ENCODE results near the gene MUCL3.

DNA sequence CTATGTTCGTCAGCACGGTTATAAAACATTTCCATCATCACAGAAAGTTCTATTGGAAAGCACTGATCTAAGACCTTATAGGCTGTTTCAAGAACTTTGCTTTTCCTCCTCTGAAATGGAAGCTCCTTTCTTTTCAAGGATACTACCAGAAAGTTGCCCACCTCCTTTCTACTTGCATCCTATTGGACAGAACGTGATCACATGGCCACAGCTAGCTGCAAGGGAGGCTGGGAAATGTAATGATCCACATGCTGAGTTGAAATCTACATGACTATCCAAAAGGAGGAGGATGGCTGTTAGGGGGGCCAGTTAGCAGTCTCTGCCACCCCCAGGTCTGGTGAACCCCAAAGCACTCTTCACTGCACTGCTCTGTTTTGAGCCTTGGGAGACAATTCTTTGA, 12.1 kb upstream of the MUCL3 start:
- TF ChIP-seq, protein P1, sequence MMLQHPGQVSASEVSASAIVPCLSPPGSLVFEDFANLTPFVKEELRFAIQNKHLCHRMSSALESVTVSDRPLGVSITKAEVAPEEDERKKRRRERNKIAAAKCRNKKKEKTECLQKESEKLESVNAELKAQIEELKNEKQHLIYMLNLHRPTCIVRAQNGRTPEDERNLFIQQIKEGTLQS (IDR thresholded peaks at IDR 0.05; ENCODE audit: borderline replicate concordance, extremely low read depth, low read depth, low read length), result no peak
- no peak for TF ChIP-seq MXI1 (IDR thresholded peaks at IDR 0.05; ENCODE audit: low read depth, low read length)
- TF ChIP-seq, protein P2, sequence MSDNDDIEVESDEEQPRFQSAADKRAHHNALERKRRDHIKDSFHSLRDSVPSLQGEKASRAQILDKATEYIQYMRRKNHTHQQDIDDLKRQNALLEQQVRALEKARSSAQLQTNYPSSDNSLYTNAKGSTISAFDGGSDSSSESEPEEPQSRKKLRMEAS (IDR thresholded peaks at IDR 0.05; ENCODE audit: low read depth, low read length), result no peak
- no peak for TF ChIP-seq EP300 (IDR thresholded peaks at IDR 0.05; ENCODE audit: borderline replicate concordance in 1 of 2, control insufficient read depth in 1 of 2, low read depth in 2 of 2, low read length in 2 of 2)
- TF ChIP-seq CHD4 (IDR thresholded peaks at IDR 0.05), result no peak
- TF ChIP-seq, protein P3, sequence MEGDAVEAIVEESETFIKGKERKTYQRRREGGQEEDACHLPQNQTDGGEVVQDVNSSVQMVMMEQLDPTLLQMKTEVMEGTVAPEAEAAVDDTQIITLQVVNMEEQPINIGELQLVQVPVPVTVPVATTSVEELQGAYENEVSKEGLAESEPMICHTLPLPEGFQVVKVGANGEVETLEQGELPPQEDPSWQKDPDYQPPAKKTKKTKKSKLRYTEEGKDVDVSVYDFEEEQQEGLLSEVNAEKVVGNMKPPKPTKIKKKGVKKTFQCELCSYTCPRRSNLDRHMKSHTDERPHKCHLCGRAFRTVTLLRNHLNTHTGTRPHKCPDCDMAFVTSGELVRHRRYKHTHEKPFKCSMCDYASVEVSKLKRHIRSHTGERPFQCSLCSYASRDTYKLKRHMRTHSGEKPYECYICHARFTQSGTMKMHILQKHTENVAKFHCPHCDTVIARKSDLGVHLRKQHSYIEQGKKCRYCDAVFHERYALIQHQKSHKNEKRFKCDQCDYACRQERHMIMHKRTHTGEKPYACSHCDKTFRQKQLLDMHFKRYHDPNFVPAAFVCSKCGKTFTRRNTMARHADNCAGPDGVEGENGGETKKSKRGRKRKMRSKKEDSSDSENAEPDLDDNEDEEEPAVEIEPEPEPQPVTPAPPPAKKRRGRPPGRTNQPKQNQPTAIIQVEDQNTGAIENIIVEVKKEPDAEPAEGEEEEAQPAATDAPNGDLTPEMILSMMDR (IDR thresholded peaks at IDR 0.05 in 2 of 3, conservative IDR thresholded peaks at IDR 0.05 in 1 of 3; ENCODE audit: control insufficient read depth in 2 of 3, extremely low read depth in 1 of 3, insufficient read depth in 1 of 3, low read depth in 3 of 3, low read length in 3 of 3), result no peak
- TF ChIP-seq ASH2L (IDR thresholded peaks at IDR 0.05; ENCODE audit: borderline replicate concordance, low read depth), result no peak
- TF ChIP-seq, protein P4, sequence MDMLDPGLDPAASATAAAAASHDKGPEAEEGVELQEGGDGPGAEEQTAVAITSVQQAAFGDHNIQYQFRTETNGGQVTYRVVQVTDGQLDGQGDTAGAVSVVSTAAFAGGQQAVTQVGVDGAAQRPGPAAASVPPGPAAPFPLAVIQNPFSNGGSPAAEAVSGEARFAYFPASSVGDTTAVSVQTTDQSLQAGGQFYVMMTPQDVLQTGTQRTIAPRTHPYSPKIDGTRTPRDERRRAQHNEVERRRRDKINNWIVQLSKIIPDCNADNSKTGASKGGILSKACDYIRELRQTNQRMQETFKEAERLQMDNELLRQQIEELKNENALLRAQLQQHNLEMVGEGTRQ (IDR thresholded peaks at IDR 0.05; ENCODE audit: borderline replicate concordance, low read depth, low read length), result no peak
- TF ChIP-seq POLR2AphosphoS5 (IDR thresholded peaks at IDR 0.05; ENCODE audit: low read length), result no peak
- TF ChIP-seq SREBF1 (IDR thresholded peaks at IDR 0.05; ENCODE audit: low read length), result no peak
